ENCODE measurements around the gene HDAC4.

DNA sequence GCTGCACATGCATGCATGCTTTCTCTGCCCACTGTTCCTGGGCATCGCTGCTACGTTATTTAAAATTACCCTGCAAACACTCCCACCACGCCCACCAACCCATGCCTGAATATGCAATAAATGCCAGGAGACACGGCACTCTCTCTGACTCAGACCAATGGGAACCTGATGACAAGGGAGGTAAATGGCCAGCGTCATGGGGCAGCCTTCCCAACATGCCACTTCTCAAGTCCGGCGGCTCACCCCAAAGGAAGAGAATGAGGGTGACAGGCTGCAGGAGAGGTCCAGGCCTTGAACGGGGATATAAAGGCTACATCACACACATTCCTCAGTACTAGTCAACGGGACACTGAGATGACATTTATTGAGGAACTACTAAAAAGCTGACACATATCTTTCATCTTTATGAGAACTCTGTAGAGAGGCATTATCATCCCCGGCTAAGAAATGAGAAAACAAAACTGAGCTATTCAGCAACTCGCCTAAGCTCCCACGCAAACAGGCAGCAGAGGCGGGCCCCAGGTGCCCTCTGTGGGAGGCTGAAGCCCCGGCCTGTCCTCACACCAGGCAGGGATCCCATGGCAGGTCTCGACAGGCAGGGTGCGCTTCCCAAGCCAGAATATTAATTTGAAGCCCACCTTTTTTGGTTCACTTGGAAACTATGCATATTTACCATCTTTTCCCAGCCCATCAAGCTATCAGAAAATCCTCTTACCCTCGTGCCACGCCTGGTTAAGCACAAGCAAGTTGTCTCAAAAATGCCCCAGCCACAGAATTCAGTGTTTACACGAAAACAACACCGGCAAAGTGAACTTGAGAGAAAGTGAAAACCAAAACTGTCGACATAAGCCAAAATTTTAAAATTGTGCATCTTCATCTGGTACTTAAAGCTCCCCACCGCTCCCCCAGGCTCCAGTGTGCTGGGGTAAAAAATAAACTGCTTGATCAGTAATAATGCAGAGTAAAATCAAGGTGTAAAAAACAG lies 166.3 kb downstream of the HDAC4 start:
- TF ChIP-seq ZNF384 (IDR thresholded peaks at IDR 0.05): no peak
- TF ChIP-seq CTBP1 (IDR thresholded peaks at IDR 0.05; ENCODE audit: borderline replicate concordance): no peak
- no peak for TF ChIP-seq HDGF (IDR thresholded peaks at IDR 0.05; ENCODE audit: borderline replicate concordance)
- no peak for TF ChIP-seq ELF4 (IDR thresholded peaks at IDR 0.05)
- no peak for TF ChIP-seq FOXA1 (IDR thresholded peaks at IDR 0.05)
- TF ChIP-seq BHLHE40 (IDR thresholded peaks at IDR 0.05; ENCODE audit: borderline replicate concordance): no peak
- TF ChIP-seq FOXK2 (IDR thresholded peaks at IDR 0.05): no peak
- TF ChIP-seq TARDBP (IDR thresholded peaks at IDR 0.05): no peak
- no peak for TF ChIP-seq FOXM1 (IDR thresholded peaks at IDR 0.05; ENCODE audit: borderline replicate concordance)
- no peak for TF ChIP-seq SUZ12 (IDR thresholded peaks at IDR 0.05)

All from HEK293T (cell line).